ENCODE measurements around the gene RETNLB.

RETNLB gene

DNA sequence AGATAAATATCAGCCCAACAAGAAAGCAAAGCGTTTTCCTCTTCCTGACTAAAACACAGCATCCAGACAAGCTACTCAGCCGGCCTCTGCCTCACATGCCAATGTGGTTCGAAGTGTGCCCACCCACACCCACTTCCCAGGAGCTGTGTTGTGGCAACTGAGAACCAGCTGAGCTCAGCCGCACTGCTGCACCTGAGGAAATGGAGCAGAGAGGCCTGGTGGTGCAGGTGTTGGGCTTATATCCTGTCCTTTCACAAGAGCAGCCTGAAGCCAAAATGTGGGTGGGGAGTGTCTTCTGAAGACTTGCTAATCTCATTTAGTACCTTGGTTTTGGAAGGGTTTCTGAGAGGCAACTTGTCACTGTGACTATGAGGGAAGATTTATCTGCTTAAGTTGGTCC is 23.0 kb upstream of the RETNLB start:
- Histone ChIP-seq H3K27ac (no peak overlapping the region), H3K27me3 (no peaks in the 10 kb centered on the region), H3K4me1 (ENCODE audit: control insufficient read depth in 1 of 2, insufficient read depth in 1 of 2, low read depth in 1 of 2, low read length in 1 of 2) (no peaks in the 10 kb centered on the region), H3K9me3 (no peaks in the 10 kb centered on the region), H3K36me3 (no peaks in the 10 kb centered on the region), H3K4me3 (ENCODE audit: low read depth in 1 of 2, low read length in 1 of 2) (no peak overlapping the region)
- TF ChIP-seq, protein P1, sequence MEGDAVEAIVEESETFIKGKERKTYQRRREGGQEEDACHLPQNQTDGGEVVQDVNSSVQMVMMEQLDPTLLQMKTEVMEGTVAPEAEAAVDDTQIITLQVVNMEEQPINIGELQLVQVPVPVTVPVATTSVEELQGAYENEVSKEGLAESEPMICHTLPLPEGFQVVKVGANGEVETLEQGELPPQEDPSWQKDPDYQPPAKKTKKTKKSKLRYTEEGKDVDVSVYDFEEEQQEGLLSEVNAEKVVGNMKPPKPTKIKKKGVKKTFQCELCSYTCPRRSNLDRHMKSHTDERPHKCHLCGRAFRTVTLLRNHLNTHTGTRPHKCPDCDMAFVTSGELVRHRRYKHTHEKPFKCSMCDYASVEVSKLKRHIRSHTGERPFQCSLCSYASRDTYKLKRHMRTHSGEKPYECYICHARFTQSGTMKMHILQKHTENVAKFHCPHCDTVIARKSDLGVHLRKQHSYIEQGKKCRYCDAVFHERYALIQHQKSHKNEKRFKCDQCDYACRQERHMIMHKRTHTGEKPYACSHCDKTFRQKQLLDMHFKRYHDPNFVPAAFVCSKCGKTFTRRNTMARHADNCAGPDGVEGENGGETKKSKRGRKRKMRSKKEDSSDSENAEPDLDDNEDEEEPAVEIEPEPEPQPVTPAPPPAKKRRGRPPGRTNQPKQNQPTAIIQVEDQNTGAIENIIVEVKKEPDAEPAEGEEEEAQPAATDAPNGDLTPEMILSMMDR (IDR thresholded peaks at IDR 0.05), result no peak

DNA sequence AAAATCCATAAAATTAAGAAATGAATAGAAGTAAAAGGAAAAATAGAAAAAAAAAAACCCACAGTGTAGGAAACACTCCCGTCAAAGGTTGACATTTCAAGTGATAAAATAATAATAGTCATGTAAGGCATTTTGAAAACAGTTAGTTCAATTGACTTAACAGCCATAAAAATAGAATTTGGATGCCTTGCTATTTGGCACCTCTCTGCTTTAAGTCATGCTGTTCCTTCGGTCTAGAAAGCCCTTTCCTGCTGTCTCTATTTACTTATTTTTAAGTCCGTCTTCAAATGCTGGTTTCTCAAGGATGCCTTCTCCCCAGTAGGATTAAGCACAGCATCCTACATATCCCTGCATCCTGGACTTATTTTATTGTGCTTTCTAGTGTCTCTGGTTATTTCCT is 22.3 kb upstream of the RETNLB start:
- Histone ChIP-seq H3K36me3 (no peaks in the 10 kb centered on the region), H3K4me3 (ENCODE audit: low read depth in 1 of 2, low read length in 1 of 2) (no peak overlapping the region), H3K27me3 (no peaks in the 10 kb centered on the region), H3K9me3 (no peaks in the 10 kb centered on the region), H3K27ac (no peak overlapping the region), H3K4me1 (ENCODE audit: control insufficient read depth in 1 of 2, insufficient read depth in 1 of 2, low read depth in 1 of 2, low read length in 1 of 2) (no peaks in the 10 kb centered on the region)
- TF ChIP-seq, protein P1 (IDR thresholded peaks at IDR 0.05), result no peak

DNA sequence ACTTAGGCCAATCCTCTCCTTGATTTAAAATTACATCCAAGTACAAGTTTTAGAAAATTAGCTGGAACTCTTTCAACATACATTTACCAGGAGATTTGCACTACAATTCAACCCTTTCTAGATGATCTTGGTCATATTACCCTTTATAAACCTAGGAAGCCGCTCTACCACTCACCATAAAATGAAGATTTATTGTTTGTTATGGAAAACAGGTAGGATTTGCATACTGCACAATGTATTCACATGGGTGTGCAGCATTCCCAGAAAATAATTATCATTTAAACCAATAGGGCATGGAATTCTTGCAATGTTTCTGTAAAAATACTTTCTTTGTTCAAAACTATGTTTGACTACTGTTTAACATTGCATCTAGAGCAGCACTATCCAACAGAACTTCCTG is 18.4 kb upstream of the RETNLB start:
- TF ChIP-seq, protein P1 (IDR thresholded peaks at IDR 0.05), result no peak

DNA sequence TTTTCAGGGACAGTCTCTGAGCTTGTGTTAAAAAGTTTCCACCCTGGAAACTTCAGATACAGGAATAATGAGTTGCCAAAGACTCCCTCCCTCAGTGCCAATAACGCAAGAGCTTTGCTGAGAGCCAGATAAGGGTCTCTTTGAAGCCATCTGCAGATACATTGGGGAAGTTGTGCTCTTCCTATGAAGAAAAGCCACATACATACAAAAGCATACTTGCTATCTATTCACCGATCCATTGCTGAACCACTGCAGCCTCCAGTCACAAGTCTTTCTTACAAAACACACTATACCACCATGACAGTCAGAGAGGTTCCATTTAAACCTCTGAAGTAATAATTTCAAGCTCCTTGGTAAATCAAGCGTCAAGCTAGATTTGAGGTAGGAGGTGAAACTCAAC is 10.0 kb upstream of the RETNLB start:
- Histone ChIP-seq H3K4me1 (ENCODE audit: control insufficient read depth in 1 of 2, insufficient read depth in 1 of 2, low read depth in 1 of 2, low read length in 1 of 2) (no peaks in the 10 kb centered on the region), H3K36me3 (no peaks in the 10 kb centered on the region), H3K4me3 (ENCODE audit: low read depth in 1 of 2, low read length in 1 of 2) (no peak overlapping the region), H3K27ac (no peak overlapping the region), H3K9me3 (no peaks in the 10 kb centered on the region), H3K27me3 (no peaks in the 10 kb centered on the region)
- TF ChIP-seq, protein P1 (IDR thresholded peaks at IDR 0.05), result no peak

More for the DNA sequence above, 18.4 kb upstream of the RETNLB start:
- H3K4me3 ChIP-seq (ENCODE audit: low read depth in 1 of 2, low read length in 1 of 2), result no peak overlapping the region
- H3K27me3 ChIP-seq, result no peaks in the 10 kb centered on the region
- H3K36me3 ChIP-seq, result no peaks in the 10 kb centered on the region
- H3K27ac ChIP-seq, result no peak overlapping the region
- no peaks in the 10 kb centered on the region for H3K4me1 ChIP-seq (ENCODE audit: control insufficient read depth in 1 of 2, insufficient read depth in 1 of 2, low read depth in 1 of 2, low read length in 1 of 2)
- H3K9me3 ChIP-seq, result no peaks in the 10 kb centered on the region

DNA sequence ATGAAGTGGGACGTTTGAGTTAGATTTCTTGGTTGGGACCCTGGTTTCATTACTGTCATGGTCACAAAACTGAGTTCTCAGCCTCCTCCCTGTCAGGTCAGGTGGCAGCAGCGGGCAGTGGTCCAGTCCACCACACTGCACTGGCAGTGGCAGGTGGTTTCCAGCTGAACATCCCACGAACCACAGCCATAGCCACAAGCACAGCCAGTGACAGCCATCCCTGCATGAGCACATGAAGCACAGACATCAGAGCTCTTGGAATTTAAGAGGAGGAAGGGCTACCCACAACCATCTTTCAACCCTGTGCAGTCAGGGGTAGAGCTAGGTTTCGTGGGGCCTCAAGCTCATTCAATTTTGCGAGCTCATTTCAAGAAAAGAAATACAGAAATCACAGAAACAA is 1.5 kb downstream of the RETNLB start:
- TF ChIP-seq, protein P1 (IDR thresholded peaks at IDR 0.05), result no peak
- Histone ChIP-seq H3K27ac (no peak overlapping the region), H3K36me3 (no peaks in the 10 kb centered on the region)

DNA sequence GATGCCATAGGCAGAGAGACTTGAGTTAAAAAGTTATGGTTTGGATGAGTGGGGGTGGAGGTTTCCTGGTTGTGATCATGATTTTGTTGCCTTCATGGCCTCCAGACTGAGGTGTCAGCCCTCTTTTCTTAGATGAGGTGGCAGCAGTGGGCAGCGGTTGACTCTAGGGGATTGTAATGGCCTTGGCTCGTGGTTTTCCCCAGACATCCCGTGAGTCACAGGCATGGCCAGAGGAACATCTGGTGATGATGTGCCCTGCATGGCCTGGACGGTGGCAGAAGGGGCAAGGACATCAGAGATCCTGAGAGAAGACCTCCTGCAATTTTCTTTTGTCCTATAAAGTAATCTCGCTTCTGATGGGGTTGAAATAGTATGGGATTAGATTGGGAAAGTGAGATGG is 12.4 kb downstream of the RETNLB start:
- H3K27ac ChIP-seq, result no peak overlapping the region
- H3K4me1 ChIP-seq (ENCODE audit: control insufficient read depth in 1 of 2, insufficient read depth in 1 of 2, low read depth in 1 of 2, low read length in 1 of 2), result no peaks in the 10 kb centered on the region
- H3K36me3 ChIP-seq, result no peaks in the 10 kb centered on the region
- TF ChIP-seq, protein P1 (IDR thresholded peaks at IDR 0.05), result no peak
- no peaks in the 10 kb centered on the region for H3K27me3 ChIP-seq
- no peaks in the 10 kb centered on the region for H3K9me3 ChIP-seq
- H3K4me3 ChIP-seq (ENCODE audit: low read depth in 1 of 2, low read length in 1 of 2), result no peak overlapping the region

More for the DNA sequence above, 1.5 kb downstream of the RETNLB start:
- Histone ChIP-seq H3K27me3 (no peaks in the 10 kb centered on the region), H3K4me1 (ENCODE audit: control insufficient read depth in 1 of 2, insufficient read depth in 1 of 2, low read depth in 1 of 2, low read length in 1 of 2) (no peaks in the 10 kb centered on the region), H3K9me3 (no peaks in the 10 kb centered on the region), H3K4me3 (ENCODE audit: low read depth in 1 of 2, low read length in 1 of 2) (no peak overlapping the region)

Measured in neutrophil (primary cell).